Peyer's patch (tissue), 4 donors: ENCODE results near the gene COL6A5.

ENCODE experiments used
- POLR2A ChIP-seq, 2 donors: fragments of 450-650 bp; IDR thresholded peaks; one replicate each; pipeline ENCODE4 v1.5.1; 2017; ENCODE audit warnings: antibody characterized with exemption in 2 of 2, mild to moderate bottlenecking in 2 of 2, moderate library complexity in 2 of 2
- TF ChIP-seq, protein P1 (sequence below), 6 experiments: fragments of 450-650 bp in 4 of 6; fragments of 200-600 bp in 2 of 6; sonication (generic) in 1 of 6; IDR thresholded peaks; one replicate each; pipeline ENCODE4 v1.5.1; 2017 to 2019; ENCODE audit warnings: antibody characterized with exemption in 6 of 6, mild to moderate bottlenecking in 3 of 6, moderate library complexity in 1 of 6

DNA sequence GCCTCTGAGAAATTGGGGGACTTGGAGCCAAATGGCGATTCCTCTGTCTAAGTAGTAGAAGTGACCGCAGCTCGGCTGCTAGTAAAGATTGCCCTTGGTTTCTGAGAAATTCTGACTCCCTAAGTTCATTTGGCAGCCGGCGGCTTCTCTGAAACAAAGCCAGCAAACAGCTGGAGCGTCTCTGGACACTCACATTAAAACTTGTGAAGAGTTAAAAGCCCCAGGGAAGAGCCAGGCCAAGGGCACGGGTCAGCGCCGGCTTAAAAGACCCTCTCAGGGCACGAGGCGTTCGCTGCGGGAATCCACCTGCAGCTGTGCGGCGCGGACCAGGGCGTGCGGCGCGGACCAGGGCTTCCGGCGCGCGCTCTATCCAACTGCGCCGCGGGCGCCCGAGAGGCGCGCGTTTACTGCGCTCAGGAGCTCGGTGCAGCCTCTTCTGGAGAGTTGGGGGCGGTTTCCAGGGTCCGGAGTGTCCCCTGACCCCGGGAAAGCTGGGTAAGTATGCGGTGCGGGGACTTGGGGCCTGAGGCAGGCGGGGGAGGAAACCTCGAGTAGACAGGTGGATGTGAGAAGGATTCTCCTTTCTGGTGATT, at the start of gene COL6A5:
- TF ChIP-seq, protein P1, sequence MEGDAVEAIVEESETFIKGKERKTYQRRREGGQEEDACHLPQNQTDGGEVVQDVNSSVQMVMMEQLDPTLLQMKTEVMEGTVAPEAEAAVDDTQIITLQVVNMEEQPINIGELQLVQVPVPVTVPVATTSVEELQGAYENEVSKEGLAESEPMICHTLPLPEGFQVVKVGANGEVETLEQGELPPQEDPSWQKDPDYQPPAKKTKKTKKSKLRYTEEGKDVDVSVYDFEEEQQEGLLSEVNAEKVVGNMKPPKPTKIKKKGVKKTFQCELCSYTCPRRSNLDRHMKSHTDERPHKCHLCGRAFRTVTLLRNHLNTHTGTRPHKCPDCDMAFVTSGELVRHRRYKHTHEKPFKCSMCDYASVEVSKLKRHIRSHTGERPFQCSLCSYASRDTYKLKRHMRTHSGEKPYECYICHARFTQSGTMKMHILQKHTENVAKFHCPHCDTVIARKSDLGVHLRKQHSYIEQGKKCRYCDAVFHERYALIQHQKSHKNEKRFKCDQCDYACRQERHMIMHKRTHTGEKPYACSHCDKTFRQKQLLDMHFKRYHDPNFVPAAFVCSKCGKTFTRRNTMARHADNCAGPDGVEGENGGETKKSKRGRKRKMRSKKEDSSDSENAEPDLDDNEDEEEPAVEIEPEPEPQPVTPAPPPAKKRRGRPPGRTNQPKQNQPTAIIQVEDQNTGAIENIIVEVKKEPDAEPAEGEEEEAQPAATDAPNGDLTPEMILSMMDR (IDR thresholded peaks at IDR 0.05) = no peak
- TF ChIP-seq POLR2A (IDR thresholded peaks at IDR 0.05) = no peak
